Measurements from ENCODE around the gene FZR1. TPM values are rescaled to one million over a fixed set of nuclear protein-coding genes. Genes with fewer than 3 reads are reported as not detected.

The FZR1 gene
- total RNA-seq, 4 donors from 2014 or later = 15.9 to 32.0 (median 21.0) TPM

DNA sequence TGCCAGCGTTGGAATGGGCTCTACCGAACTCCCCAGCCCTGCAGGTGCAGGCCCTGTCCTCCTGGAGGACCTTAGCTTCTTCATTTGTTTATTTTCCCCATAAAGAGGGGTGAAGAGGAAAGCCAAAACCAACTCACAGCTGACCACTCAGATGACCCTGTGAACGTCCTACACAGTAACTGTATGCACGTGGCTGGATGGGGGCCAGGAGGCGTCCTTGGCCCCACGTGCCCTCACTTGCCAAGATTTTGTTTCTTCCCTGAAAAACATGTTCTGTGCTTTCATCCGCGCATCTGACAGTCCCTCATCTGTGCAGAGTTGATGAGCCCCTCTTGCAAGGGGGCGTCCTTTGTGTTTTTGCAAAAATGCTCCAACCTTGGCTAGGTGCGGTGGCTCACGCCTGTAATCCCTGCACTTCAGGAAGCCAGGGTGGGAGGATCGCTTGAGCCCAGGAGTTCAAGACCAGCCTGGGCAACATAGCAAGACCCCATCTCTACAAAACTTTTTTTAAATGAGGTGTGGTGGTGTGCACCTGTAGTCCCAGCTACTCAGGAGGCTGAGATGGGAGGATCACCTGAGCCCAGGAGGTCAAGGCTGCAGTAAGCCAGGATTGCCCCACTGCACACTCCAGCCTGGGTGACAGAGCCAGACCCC lies 27.6 kb downstream of the FZR1 start:
- no peak for DNase-seq
- no peak overlapping the region for H3K27ac ChIP-seq
- in situ Hi-C loops (cut with MboI; ENCODE audit: low sequenced_read_pairs in 4 of 4) = no loop called here
- H3K9me3 ChIP-seq = no peaks in the 10 kb centered on the region
- no peaks in the 10 kb centered on the region for H3K4me1 ChIP-seq
- no peak overlapping the region for H3K4me3 ChIP-seq
- H3K27me3 ChIP-seq = no peaks in the 10 kb centered on the region
- H3K36me3 ChIP-seq = peaks cover 0 to 52% of the 10 kb centered on the region in 2 donors
- intact Hi-C loops (cut with DNase I; ENCODE audit: low total_unique reads) = no loop called here
- no peak for ATAC-seq
- no peak for TF ChIP-seq POLR2A (IDR thresholded peaks at IDR 0.05)
- TF ChIP-seq, protein P1, sequence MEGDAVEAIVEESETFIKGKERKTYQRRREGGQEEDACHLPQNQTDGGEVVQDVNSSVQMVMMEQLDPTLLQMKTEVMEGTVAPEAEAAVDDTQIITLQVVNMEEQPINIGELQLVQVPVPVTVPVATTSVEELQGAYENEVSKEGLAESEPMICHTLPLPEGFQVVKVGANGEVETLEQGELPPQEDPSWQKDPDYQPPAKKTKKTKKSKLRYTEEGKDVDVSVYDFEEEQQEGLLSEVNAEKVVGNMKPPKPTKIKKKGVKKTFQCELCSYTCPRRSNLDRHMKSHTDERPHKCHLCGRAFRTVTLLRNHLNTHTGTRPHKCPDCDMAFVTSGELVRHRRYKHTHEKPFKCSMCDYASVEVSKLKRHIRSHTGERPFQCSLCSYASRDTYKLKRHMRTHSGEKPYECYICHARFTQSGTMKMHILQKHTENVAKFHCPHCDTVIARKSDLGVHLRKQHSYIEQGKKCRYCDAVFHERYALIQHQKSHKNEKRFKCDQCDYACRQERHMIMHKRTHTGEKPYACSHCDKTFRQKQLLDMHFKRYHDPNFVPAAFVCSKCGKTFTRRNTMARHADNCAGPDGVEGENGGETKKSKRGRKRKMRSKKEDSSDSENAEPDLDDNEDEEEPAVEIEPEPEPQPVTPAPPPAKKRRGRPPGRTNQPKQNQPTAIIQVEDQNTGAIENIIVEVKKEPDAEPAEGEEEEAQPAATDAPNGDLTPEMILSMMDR (IDR thresholded peaks at IDR 0.05 in 4 of 5, conservative IDR thresholded peaks at IDR 0.05 in 1 of 5) = no peak

GRCh38 chr19:3534375-3535234 lies 28.5 kb downstream of the FZR1 start:
- no peaks in the 10 kb centered on the region for H3K9me3 ChIP-seq
- DNase-seq = no peak
- H3K36me3 ChIP-seq = peaks cover 0 to 52% of the 10 kb centered on the region in 2 donors
- intact Hi-C loops (cut with DNase I; ENCODE audit: low total_unique reads) = no loop called here
- H3K27ac ChIP-seq = no peak overlapping the region
- ATAC-seq = no peak
- no peaks in the 10 kb centered on the region for H3K4me1 ChIP-seq
- in situ Hi-C loops (cut with MboI; ENCODE audit: low sequenced_read_pairs in 4 of 4) = no loop called here
- TF ChIP-seq, protein P1 (IDR thresholded peaks at IDR 0.05 in 4 of 5, conservative IDR thresholded peaks at IDR 0.05 in 1 of 5) = no peak
- TF ChIP-seq POLR2A (IDR thresholded peaks at IDR 0.05) = no peak
- H3K27me3 ChIP-seq = no peaks in the 10 kb centered on the region
- H3K4me3 ChIP-seq = no peak overlapping the region

DNA sequence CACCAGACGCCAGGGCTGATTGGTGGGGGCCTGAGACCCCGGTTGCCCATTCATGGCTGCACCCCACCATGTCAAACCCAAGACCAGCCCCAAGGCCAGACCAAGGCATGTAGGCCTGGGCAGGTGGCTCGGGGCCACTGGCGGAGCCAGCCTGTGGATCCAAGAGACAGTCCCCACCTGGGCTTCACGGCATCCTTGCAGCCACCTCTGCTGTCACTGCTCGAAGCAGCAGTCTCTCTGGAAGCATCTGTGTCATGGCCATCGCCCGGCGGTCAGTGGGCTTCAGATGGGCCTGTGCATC lies 29.1 kb downstream of the FZR1 start:
- in situ Hi-C loops (cut with MboI; ENCODE audit: low sequenced_read_pairs in 4 of 4) = no loop called here
- intact Hi-C loops (cut with DNase I; ENCODE audit: low total_unique reads) = no loop called here
- H3K4me1 ChIP-seq = no peaks in the 10 kb centered on the region
- TF ChIP-seq POLR2A (IDR thresholded peaks at IDR 0.05) = no peak
- TF ChIP-seq, protein P1 (IDR thresholded peaks at IDR 0.05 in 4 of 5, conservative IDR thresholded peaks at IDR 0.05 in 1 of 5) = no peak
- H3K36me3 ChIP-seq = peaks cover 0 to 52% of the 10 kb centered on the region in 2 donors
- no peaks in the 10 kb centered on the region for H3K27me3 ChIP-seq
- DNase-seq (no peak), ATAC-seq (no peak)
- H3K4me3 ChIP-seq = no peak overlapping the region
- H3K9me3 ChIP-seq = no peaks in the 10 kb centered on the region
- no peak overlapping the region for H3K27ac ChIP-seq

DNA sequence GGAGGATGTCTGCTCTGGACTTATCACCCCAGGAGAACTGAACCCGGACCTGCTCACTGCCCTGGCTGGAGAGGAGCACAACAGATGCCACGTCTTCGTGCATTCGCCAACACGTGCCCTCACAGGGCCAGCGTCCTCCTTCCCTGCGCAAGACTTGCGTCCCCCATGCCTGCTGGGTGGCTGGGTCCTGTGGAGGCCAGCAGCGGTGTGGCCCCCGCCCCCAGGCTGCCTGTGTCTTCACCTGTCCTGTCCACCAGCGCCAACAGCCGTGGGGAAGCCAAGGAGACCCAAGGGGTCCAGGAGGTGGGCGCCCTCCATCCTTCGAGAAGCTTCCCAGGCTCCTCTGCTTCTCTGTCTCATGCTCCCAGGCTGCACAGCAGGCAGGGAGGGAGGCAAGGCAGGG lies 29.5 kb downstream of the FZR1 start:
- TF ChIP-seq, protein P1 (IDR thresholded peaks at IDR 0.05 in 4 of 5, conservative IDR thresholded peaks at IDR 0.05 in 1 of 5) = no peak
- no peak for TF ChIP-seq POLR2A (IDR thresholded peaks at IDR 0.05)
- H3K4me3 ChIP-seq = no peak overlapping the region
- no peaks in the 10 kb centered on the region for H3K27me3 ChIP-seq
- H3K9me3 ChIP-seq = no peaks in the 10 kb centered on the region
- intact Hi-C loops (cut with DNase I; ENCODE audit: low total_unique reads) = no loop called here
- no peaks in the 10 kb centered on the region for H3K4me1 ChIP-seq
- ATAC-seq (no peak), DNase-seq (no peak)
- in situ Hi-C loops (cut with MboI; ENCODE audit: low sequenced_read_pairs in 4 of 4) = no loop called here
- peaks cover 0 to 52% of the 10 kb centered on the region in 2 donors for H3K36me3 ChIP-seq
- no peak overlapping the region for H3K27ac ChIP-seq

Measured in gastrocnemius medialis (tissue), 4 donors.